HL-60 (cell line): ENCODE data around the gene ANKFN1.

Experiments
- DNase-seq, 2 experiments: peaks; one replicate each; pipeline ENCODE4 v3.0.0-alpha.2; 2010 to 2020; ENCODE audit warnings: low read depth in 1 of 2, low spot score in 1 of 2
- H3K27ac ChIP-seq: fragments of 250-450 bp; sonication (Bioruptor Pico); replicated peaks from 2 replicates; pipeline ENCODE4 v1.5.1; 2020; ENCODE audit warnings: mild to moderate bottlenecking, moderate library complexity
- H3K27me3 ChIP-seq: fragments of 250-450 bp; sonication (Bioruptor Pico); 2 replicates; pipeline ENCODE4 v1.5.1; 2021; ENCODE audit warnings: mild to moderate bottlenecking, moderate library complexity; ENCODE audit not compliant: insufficient read depth, poor library complexity, severe bottlenecking
- H3K4me3 ChIP-seq: replicated peaks from 2 replicates; pipeline ENCODE4 v1.5.1; 2011; ENCODE audit warnings: mild to moderate bottlenecking, control low read depth, low read length; ENCODE audit not compliant: insufficient read depth
- GABPA ChIP-seq: IDR thresholded peaks from 2 replicates; pipeline ENCODE4 v1.6.1; 2012; ENCODE audit warnings: low read depth
- POLR2AphosphoS5 ChIP-seq: IDR thresholded peaks from 2 replicates; pipeline ENCODE4 v1.6.1; 2012; ENCODE audit warnings: low read depth
- SPI1 ChIP-seq: IDR thresholded peaks from 2 replicates; pipeline ENCODE4 v1.6.1; 2012; ENCODE audit warnings: low read depth, mild to moderate bottlenecking, borderline replicate concordance
- TF ChIP-seq, protein P1 (sequence below): IDR thresholded peaks from 2 replicates; pipeline ENCODE4 v1.6.1; 2012; ENCODE audit warnings: low read depth; ENCODE audit not compliant: insufficient replicate concordance
- TF ChIP-seq, protein P2 (sequence below): IDR thresholded peaks from one replicate; pipeline ENCODE4 v1.5.1; 2011; ENCODE audit warnings: low read length, control low read depth, inconsistent platforms; ENCODE audit not compliant: insufficient read depth

ANKFN1 gene

DNA sequence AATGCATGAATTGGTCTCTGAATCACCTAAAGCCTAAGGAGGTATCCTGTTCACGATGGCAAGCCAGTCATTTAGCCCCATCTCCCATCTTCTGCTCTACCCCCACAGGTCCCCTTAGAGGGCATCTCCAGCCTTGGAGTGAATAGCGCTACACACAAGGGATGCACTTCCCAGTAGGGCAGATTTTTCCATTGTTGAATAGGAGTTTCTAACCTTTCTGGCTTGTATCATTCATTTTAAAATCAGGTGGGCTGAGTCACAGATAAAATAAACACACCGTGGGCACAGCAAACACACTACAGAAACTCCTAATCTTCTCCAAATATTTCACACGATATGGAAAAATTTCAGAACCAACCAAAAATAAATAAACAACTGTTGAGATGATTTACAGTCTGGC, 239.0 kb downstream of the ANKFN1 start:
- Histone ChIP-seq H3K27ac (no peak overlapping the region), H3K27me3 (no peaks in the 10 kb centered on the region), H3K4me3 (no peak overlapping the region)
- DNase-seq: no peak
- TF ChIP-seq, protein P1, sequence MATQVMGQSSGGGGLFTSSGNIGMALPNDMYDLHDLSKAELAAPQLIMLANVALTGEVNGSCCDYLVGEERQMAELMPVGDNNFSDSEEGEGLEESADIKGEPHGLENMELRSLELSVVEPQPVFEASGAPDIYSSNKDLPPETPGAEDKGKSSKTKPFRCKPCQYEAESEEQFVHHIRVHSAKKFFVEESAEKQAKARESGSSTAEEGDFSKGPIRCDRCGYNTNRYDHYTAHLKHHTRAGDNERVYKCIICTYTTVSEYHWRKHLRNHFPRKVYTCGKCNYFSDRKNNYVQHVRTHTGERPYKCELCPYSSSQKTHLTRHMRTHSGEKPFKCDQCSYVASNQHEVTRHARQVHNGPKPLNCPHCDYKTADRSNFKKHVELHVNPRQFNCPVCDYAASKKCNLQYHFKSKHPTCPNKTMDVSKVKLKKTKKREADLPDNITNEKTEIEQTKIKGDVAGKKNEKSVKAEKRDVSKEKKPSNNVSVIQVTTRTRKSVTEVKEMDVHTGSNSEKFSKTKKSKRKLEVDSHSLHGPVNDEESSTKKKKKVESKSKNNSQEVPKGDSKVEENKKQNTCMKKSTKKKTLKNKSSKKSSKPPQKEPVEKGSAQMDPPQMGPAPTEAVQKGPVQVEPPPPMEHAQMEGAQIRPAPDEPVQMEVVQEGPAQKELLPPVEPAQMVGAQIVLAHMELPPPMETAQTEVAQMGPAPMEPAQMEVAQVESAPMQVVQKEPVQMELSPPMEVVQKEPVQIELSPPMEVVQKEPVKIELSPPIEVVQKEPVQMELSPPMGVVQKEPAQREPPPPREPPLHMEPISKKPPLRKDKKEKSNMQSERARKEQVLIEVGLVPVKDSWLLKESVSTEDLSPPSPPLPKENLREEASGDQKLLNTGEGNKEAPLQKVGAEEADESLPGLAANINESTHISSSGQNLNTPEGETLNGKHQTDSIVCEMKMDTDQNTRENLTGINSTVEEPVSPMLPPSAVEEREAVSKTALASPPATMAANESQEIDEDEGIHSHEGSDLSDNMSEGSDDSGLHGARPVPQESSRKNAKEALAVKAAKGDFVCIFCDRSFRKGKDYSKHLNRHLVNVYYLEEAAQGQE: no peak
- no peak for TF ChIP-seq POLR2AphosphoS5
- TF ChIP-seq, protein P2, sequence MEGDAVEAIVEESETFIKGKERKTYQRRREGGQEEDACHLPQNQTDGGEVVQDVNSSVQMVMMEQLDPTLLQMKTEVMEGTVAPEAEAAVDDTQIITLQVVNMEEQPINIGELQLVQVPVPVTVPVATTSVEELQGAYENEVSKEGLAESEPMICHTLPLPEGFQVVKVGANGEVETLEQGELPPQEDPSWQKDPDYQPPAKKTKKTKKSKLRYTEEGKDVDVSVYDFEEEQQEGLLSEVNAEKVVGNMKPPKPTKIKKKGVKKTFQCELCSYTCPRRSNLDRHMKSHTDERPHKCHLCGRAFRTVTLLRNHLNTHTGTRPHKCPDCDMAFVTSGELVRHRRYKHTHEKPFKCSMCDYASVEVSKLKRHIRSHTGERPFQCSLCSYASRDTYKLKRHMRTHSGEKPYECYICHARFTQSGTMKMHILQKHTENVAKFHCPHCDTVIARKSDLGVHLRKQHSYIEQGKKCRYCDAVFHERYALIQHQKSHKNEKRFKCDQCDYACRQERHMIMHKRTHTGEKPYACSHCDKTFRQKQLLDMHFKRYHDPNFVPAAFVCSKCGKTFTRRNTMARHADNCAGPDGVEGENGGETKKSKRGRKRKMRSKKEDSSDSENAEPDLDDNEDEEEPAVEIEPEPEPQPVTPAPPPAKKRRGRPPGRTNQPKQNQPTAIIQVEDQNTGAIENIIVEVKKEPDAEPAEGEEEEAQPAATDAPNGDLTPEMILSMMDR: no peak
- no peak for TF ChIP-seq GABPA
- TF ChIP-seq SPI1: no peak

DNA sequence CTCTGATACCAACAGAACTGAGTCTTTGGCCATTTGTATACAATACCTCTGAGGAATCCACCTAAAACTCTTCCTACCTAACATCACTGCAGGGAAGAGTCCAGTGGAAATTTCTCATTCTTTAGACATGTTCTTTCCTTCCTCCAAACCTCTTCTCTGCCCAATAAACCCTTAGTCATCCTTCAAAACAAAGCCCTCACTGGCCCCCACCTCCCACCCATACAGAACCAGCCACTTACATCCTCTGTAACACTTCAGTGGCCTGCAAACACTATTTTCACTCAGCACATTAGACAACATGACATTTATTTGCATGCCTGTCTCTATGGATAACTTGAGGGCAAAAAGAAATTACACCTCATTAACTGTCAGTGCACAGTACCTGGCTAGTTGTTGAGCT, 239.9 kb downstream of the ANKFN1 start:
- H3K27ac ChIP-seq: no peak overlapping the region
- H3K4me3 ChIP-seq: no peak overlapping the region
- TF ChIP-seq GABPA (no peak), SPI1 (no peak), POLR2AphosphoS5 (no peak)
- TF ChIP-seq, protein P1: no peak
- TF ChIP-seq, protein P2: no peak
- no peaks in the 10 kb centered on the region for H3K27me3 ChIP-seq
- no peak for DNase-seq

DNA sequence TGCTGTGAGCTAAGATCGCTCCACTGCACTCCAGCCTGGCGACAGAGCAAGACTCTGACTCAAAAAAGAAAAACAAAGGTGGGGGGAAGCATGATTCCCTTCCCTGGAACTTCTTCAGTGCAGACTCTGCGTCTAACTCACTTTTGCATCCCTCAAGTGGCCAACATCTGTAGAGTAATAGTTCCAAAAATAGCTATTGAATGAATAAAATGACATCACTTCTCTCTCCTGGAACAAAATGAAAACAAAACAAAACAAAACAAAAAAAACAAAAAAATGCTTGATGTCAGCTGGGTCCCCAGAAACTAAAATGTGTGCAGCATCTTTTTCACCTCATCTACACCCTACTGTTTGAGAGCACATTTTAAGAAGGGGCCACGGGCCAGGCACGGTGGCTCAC, 242.5 kb downstream of the ANKFN1 start:
- no peak overlapping the region for H3K27ac ChIP-seq
- TF ChIP-seq, protein P1: no peak
- no peak for TF ChIP-seq POLR2AphosphoS5
- TF ChIP-seq, protein P2: no peak
- TF ChIP-seq GABPA: no peak
- TF ChIP-seq SPI1: no peak
- no peak for DNase-seq
- H3K27me3 ChIP-seq: no peaks in the 10 kb centered on the region
- no peak overlapping the region for H3K4me3 ChIP-seq
